RWPE2 (cell line): ENCODE results near the gene GTF2B.
"Not testable (repeated sequence)": the region's sequence is repeated elsewhere in the genome, so short reads cannot be mapped to it uniquely, and the experiment has no call there.

ENCODE experiments used
- ATAC-seq: fragments of 200-7000 bp; cut with Tn5 transposase; 3 replicates; pipeline ENCODE4 v1.9.1; 2021; ENCODE audit warnings: low read depth
- DNase-seq: peaks from one replicate; pipeline ENCODE4 v3.0.0-alpha.2; 2020; ENCODE audit warnings: low spot score
- H3K27ac ChIP-seq: fragments of 450-650 bp; 2 replicates; pipeline ENCODE4 v1.5.1; 2017; ENCODE audit warnings: mild to moderate bottlenecking; ENCODE audit not compliant: poor library complexity, severe bottlenecking
- H3K27me3 ChIP-seq: fragments of 250-450 bp; sonication (Bioruptor Pico); 2 replicates; pipeline ENCODE4 v1.5.1; 2021; ENCODE audit warnings: mild to moderate bottlenecking, moderate library complexity; ENCODE audit not compliant: insufficient read depth, poor library complexity, severe bottlenecking
- H3K36me3 ChIP-seq: fragments of 250-450 bp; sonication (Bioruptor Pico); 2 replicates; pipeline ENCODE4 v1.5.1; 2020; ENCODE audit warnings: low read depth, mild to moderate bottlenecking, moderate library complexity
- H3K4me1 ChIP-seq: fragments of 250-450 bp; sonication (Bioruptor Pico); 2 replicates; pipeline ENCODE4 v1.5.1; 2021; ENCODE audit warnings: mild to moderate bottlenecking, moderate library complexity; ENCODE audit not compliant: insufficient read depth, poor library complexity, severe bottlenecking
- H3K4me3 ChIP-seq: fragments of 250-450 bp; sonication (Bioruptor Pico); 2 replicates; pipeline ENCODE4 v1.5.1; 2021; ENCODE audit warnings: mild to moderate bottlenecking, moderate library complexity; ENCODE audit not compliant: severe bottlenecking
- H3K9me3 ChIP-seq: fragments of 250-450 bp; sonication (Bioruptor Pico); 2 replicates; pipeline ENCODE4 v1.5.1; 2021; ENCODE audit warnings: mild to moderate bottlenecking, moderate library complexity; ENCODE audit not compliant: severe bottlenecking
- TF ChIP-seq, protein P1 (sequence below): fragments of 450-650 bp; IDR thresholded peaks from one replicate; pipeline ENCODE4 v1.5.1; 2017; ENCODE audit warnings: mild to moderate bottlenecking, moderate library complexity; ENCODE audit not compliant: poor library complexity, severe bottlenecking

The GTF2B gene

GRCh38 chr1:88851303-88852063 is 39.9 kb downstream of the GTF2B start:
- DNase-seq (no peak), ATAC-seq (no peak)
- Histone ChIP-seq H3K27ac (no peak overlapping the region), H3K9me3 (no peaks in the 10 kb centered on the region), H3K4me1 (no peaks in the 10 kb centered on the region), H3K4me3 (no peak overlapping the region), H3K36me3 (peaks cover 41% of the 10 kb centered on the region), H3K27me3 (no peaks in the 10 kb centered on the region)
- TF ChIP-seq, protein P1, sequence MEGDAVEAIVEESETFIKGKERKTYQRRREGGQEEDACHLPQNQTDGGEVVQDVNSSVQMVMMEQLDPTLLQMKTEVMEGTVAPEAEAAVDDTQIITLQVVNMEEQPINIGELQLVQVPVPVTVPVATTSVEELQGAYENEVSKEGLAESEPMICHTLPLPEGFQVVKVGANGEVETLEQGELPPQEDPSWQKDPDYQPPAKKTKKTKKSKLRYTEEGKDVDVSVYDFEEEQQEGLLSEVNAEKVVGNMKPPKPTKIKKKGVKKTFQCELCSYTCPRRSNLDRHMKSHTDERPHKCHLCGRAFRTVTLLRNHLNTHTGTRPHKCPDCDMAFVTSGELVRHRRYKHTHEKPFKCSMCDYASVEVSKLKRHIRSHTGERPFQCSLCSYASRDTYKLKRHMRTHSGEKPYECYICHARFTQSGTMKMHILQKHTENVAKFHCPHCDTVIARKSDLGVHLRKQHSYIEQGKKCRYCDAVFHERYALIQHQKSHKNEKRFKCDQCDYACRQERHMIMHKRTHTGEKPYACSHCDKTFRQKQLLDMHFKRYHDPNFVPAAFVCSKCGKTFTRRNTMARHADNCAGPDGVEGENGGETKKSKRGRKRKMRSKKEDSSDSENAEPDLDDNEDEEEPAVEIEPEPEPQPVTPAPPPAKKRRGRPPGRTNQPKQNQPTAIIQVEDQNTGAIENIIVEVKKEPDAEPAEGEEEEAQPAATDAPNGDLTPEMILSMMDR, result no peak

DNA sequence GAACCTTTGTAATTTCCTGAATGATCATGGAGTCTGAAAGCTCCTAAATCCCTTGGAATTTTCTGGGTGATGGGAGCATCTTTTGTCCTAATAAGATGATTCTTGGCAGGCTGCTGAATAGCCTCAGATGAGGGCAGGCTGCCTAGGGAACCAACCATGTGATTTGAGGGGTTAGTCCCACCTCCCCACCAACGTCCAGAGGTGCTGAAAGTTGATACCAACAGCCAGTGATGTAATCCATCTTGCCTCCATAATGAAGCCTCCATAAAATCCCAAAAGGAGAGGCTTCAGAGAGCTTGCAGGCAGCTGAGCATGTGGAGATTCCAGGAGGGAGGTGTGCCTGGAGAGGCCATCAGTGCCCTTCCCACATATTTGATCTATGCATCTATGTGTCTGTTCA is 43.7 kb downstream of the GTF2B start:
- Histone ChIP-seq H3K36me3 (peaks cover 11% of the 10 kb centered on the region), H3K4me1 (no peaks in the 10 kb centered on the region), H3K9me3 (no peaks in the 10 kb centered on the region), H3K4me3 (no peak overlapping the region), H3K27ac (no peak overlapping the region), H3K27me3 (no peaks in the 10 kb centered on the region)
- TF ChIP-seq, protein P1, result no peak
- DNase-seq (no peak), ATAC-seq (no peak)

DNA sequence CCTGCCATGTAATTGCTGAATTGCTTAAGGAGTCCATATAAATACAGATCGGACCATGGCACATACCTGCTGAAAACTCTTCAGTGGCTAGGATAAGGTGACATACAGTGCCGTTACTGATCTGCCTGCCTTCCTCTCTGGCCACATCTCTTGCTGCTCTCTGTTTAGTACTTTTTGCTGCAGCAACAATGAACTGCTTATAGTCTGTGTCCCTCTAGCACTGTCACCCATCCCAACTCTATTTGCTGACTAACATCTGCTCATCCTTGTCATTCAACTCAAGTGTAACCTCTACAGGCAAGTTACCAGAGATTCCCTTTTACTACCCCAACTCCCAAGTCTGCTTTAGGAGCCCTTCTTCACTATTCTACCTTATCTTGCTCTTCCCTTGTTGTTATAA is 65.6 kb downstream of the GTF2B start:
- no peaks in the 10 kb centered on the region for H3K9me3 ChIP-seq
- ATAC-seq (no peak), DNase-seq (no peak)
- H3K36me3 ChIP-seq, result peaks cover 59% of the 10 kb centered on the region
- no peaks in the 10 kb centered on the region for H3K4me1 ChIP-seq
- TF ChIP-seq, protein P1, result no peak
- H3K27ac ChIP-seq, result no peak overlapping the region
- no peaks in the 10 kb centered on the region for H3K27me3 ChIP-seq
- no peak overlapping the region for H3K4me3 ChIP-seq

GRCh38 chr1:88819642-88820041 is 71.7 kb downstream of the GTF2B start:
- peaks cover 44% of the 10 kb centered on the region for H3K36me3 ChIP-seq

GRCh38 chr1:88813471-88813870 is 77.9 kb downstream of the GTF2B start:
- DNase-seq, result no peak
- Histone ChIP-seq H3K9me3 (peaks cover 2% of the 10 kb centered on the region), H3K4me3 (no peak overlapping the region), H3K36me3 (peaks cover 68% of the 10 kb centered on the region), H3K27me3 (no peaks in the 10 kb centered on the region), H3K27ac (no peak overlapping the region), H3K4me1 (no peaks in the 10 kb centered on the region)
- no peak for ATAC-seq
- TF ChIP-seq, protein P1, result no peak

More at GRCh38 chr1:88819642-88820041, 71.7 kb downstream of the GTF2B start:
- H3K27me3 ChIP-seq, H3K4me1 ChIP-seq, H3K27ac ChIP-seq, DNase-seq, H3K9me3 ChIP-seq, H3K4me3 ChIP-seq, ATAC-seq: not testable (repeated sequence)
